Stimulated activated naive B cell treated with anti-CD40 and anti-IgM and Interleukin-4, amounts not matched to agents 10 μg/mL and 1 μg/mL and 100 μg/mL, for 72 hours (primary cell): ENCODE results near the gene ZNF581.

Experiments
- ATAC-seq, 2 donors: fragments of 150-1000 bp; cut with Tn5 transposase; replicated peaks; 2 replicates each; pipeline ENCODE4 v1.10.0; 2021; ENCODE audit warnings: moderate library complexity in 1 of 2
- DNase-seq: peaks from one replicate; pipeline ENCODE4 v3.0.0; 2021
- H3K27ac Mint-ChIP-seq: one replicate; pipeline ENCODE4 v1.8.0; 2022; ENCODE audit warnings: mild to moderate bottlenecking, mixed read lengths
- H3K27me3 Mint-ChIP-seq, 2 donors: one replicate each; pipeline ENCODE4 v1.8.0; 2022; ENCODE audit warnings: mixed read lengths in 2 of 2
- H3K36me3 Mint-ChIP-seq, 2 donors: one replicate each; pipeline ENCODE4 v1.8.0; 2022; ENCODE audit warnings: mixed read lengths in 2 of 2, mild to moderate bottlenecking in 1 of 2
- H3K4me1 Mint-ChIP-seq, 2 donors: one replicate each; pipeline ENCODE4 v1.8.0; 2022; ENCODE audit warnings: mixed read lengths in 2 of 2, mild to moderate bottlenecking in 1 of 2
- H3K4me3 Mint-ChIP-seq, 2 donors: one replicate each; pipeline ENCODE4 v1.8.0; 2022; ENCODE audit warnings: mild to moderate bottlenecking in 2 of 2, mixed read lengths in 2 of 2, moderate library complexity in 1 of 2
- H3K9me3 Mint-ChIP-seq, 2 donors: one replicate each; pipeline ENCODE4 v1.8.0; 2022; ENCODE audit warnings: mixed read lengths in 2 of 2, mild to moderate bottlenecking in 1 of 2

The ZNF581 gene

GRCh38 chr19:55632463-55632834, 11.0 kb upstream of the ZNF581 start:
- no peak overlapping the region for H3K27ac Mint-ChIP-seq
- peaks cover 31 to 49% of the 10 kb centered on the region in 2 donors for H3K4me1 Mint-ChIP-seq
- DNase-seq = peak; percentile 81
- peaks cover 0 to 4% of the 10 kb centered on the region in 2 donors for H3K27me3 Mint-ChIP-seq
- peak; percentile 53 to 60 for ATAC-seq
- H3K9me3 Mint-ChIP-seq = no peaks in the 10 kb centered on the region
- peaks cover 22 to 25% of the 10 kb centered on the region in 2 donors for H3K36me3 Mint-ChIP-seq
- H3K4me3 Mint-ChIP-seq = peak overlapping the region in 1 of 2 donors; percentile 7

- Mint-ChIP-seq H3K27ac (peak overlapping the region; percentile 90), H3K36me3 (peaks cover 26 to 37% of the 10 kb centered on the region in 2 donors), H3K27me3 (no peaks in the 10 kb centered on the region), H3K4me3 (peak overlapping the region in 1 of 2 donors; percentile 74), H3K4me1 (peaks cover 38 to 61% of the 10 kb centered on the region in 2 donors), H3K9me3 (peaks cover 0 to 2% of the 10 kb centered on the region in 2 donors)
- DNase-seq (no peak), ATAC-seq (no peak)
Observed at GRCh38 chr19:55633861-55634260, 9.6 kb upstream of the ZNF581 start.

GRCh38 chr19:55635334-55635717, 8.1 kb upstream of the ZNF581 start:
- ATAC-seq = peak; percentile 29 to 35
- peaks cover 45 to 73% of the 10 kb centered on the region in 2 donors for H3K4me1 Mint-ChIP-seq
- no peaks in the 10 kb centered on the region for H3K27me3 Mint-ChIP-seq
- peak overlapping the region; percentile 100 for H3K27ac Mint-ChIP-seq
- H3K36me3 Mint-ChIP-seq = peaks cover 34 to 49% of the 10 kb centered on the region in 2 donors
- no peak for DNase-seq
- H3K9me3 Mint-ChIP-seq = peaks cover 0 to 4% of the 10 kb centered on the region in 2 donors
- peak overlapping the region; percentile 89 to 98 for H3K4me3 Mint-ChIP-seq

GRCh38 chr19:55635856-55636440, 7.5 kb upstream of the ZNF581 start:
- Mint-ChIP-seq H3K4me3 (peak overlapping the region; percentile 89 to 98), H3K36me3 (peaks cover 37 to 52% of the 10 kb centered on the region in 2 donors), H3K4me1 (peaks cover 48 to 76% of the 10 kb centered on the region in 2 donors), H3K27ac (peak overlapping the region; percentile 100), H3K9me3 (peaks cover 0 to 4% of the 10 kb centered on the region in 2 donors), H3K27me3 (no peaks in the 10 kb centered on the region)
- ATAC-seq = no peak
- DNase-seq = no peak

- peaks cover 48 to 77% of the 10 kb centered on the region in 2 donors for H3K4me1 Mint-ChIP-seq
- DNase-seq = no peak
Observed at GRCh38 chr19:55636723-55637122, 6.7 kb upstream of the ZNF581 start.

GRCh38 chr19:55637534-55637933, 5.9 kb upstream of the ZNF581 start:
- Mint-ChIP-seq H3K27me3 (no peaks in the 10 kb centered on the region), H3K27ac (peak overlapping the region; percentile 86), H3K4me1 (peaks cover 46 to 75% of the 10 kb centered on the region in 2 donors), H3K36me3 (peaks cover 40 to 63% of the 10 kb centered on the region in 2 donors), H3K4me3 (peak overlapping the region; percentile 34 to 89), H3K9me3 (peaks cover 0 to 4% of the 10 kb centered on the region in 2 donors)
- DNase-seq = no peak
- ATAC-seq = no peak

More at GRCh38 chr19:55636723-55637122, 6.7 kb upstream of the ZNF581 start:
- Mint-ChIP-seq H3K36me3 (peaks cover 37 to 58% of the 10 kb centered on the region in 2 donors), H3K27ac (peak overlapping the region; percentile 100), H3K4me3 (peak overlapping the region; percentile 89 to 98), H3K9me3 (peaks cover 0 to 4% of the 10 kb centered on the region in 2 donors), H3K27me3 (no peaks in the 10 kb centered on the region)
- no peak for ATAC-seq

GRCh38 chr19:55638864-55639359, 4.5 kb upstream of the ZNF581 start:
- Mint-ChIP-seq H3K9me3 (peaks cover 0 to 4% of the 10 kb centered on the region in 2 donors), H3K4me1 (peaks cover 52 to 80% of the 10 kb centered on the region in 2 donors), H3K27ac (peak overlapping the region; percentile 72), H3K4me3 (peak overlapping the region; percentile 43 to 55), H3K27me3 (no peaks in the 10 kb centered on the region), H3K36me3 (peaks cover 49 to 76% of the 10 kb centered on the region in 2 donors)
- no peak for ATAC-seq
- DNase-seq = no peak

GRCh38 chr19:55640043-55640576, 3.3 kb upstream of the ZNF581 start:
- peak; percentile 69 for DNase-seq
- Mint-ChIP-seq H3K4me3 (peak overlapping the region; percentile 81 to 87), H3K4me1 (peaks cover 52 to 87% of the 10 kb centered on the region in 2 donors), H3K27me3 (no peaks in the 10 kb centered on the region), H3K9me3 (peaks cover 0 to 4% of the 10 kb centered on the region in 2 donors), H3K36me3 (peaks cover 56 to 82% of the 10 kb centered on the region in 2 donors), H3K27ac (peak overlapping the region; percentile 97)
- peak; percentile 2 to 6 for ATAC-seq

- Mint-ChIP-seq H3K9me3 (peaks cover 0 to 4% of the 10 kb centered on the region in 2 donors), H3K27ac (peak within 1 kb of the TSS; percentile 97), H3K4me1 (peaks cover 53 to 86% of the 10 kb centered on the region in 2 donors), H3K36me3 (peaks cover 52 to 82% of the 10 kb centered on the region in 2 donors), H3K4me3 (peak within 1 kb of the TSS; percentile 87 to 99), H3K27me3 (no peaks in the 10 kb centered on the region)
- ATAC-seq = peak; percentile 14 to 28
- peak; percentile 70 for DNase-seq
Observed at GRCh38 chr19:55640577-55641425, 2.6 kb upstream of the ZNF581 start, which contains the start of gene ZNF580. ZNF580 (plus strand) TSS chr19:55641002; CDS start chr19:55642509, 1,507 bp downstream.

- Mint-ChIP-seq H3K27ac (peak overlapping the region; percentile 97), H3K27me3 (no peaks in the 10 kb centered on the region), H3K4me3 (peak overlapping the region; percentile 87 to 99), H3K4me1 (peaks cover 46 to 81% of the 10 kb centered on the region in 2 donors), H3K36me3 (peaks cover 46 to 79% of the 10 kb centered on the region in 2 donors), H3K9me3 (peaks cover 0 to 4% of the 10 kb centered on the region in 2 donors)
- peak; percentile 1 to 2 for ATAC-seq
- DNase-seq = no peak
Observed at GRCh38 chr19:55641426-55642152, 1.9 kb upstream of the ZNF581 start.

- ATAC-seq (peak; percentile 23 to 27), DNase-seq (no peak)
- Mint-ChIP-seq H3K9me3 (peaks cover 0 to 4% of the 10 kb centered on the region in 2 donors), H3K4me3 (peak overlapping the region; percentile 87 to 99), H3K36me3 (peaks cover 45 to 82% of the 10 kb centered on the region in 2 donors), H3K4me1 (peaks cover 48 to 81% of the 10 kb centered on the region in 2 donors), H3K27me3 (no peaks in the 10 kb centered on the region), H3K27ac (peak overlapping the region; percentile 97)
Observed at GRCh38 chr19:55642153-55643002, 1.1 kb upstream of the ZNF581 start.

- Mint-ChIP-seq H3K27ac (peak overlapping the region; percentile 97), H3K9me3 (peaks cover 0 to 2% of the 10 kb centered on the region in 2 donors), H3K4me3 (peak overlapping the region; percentile 87 to 99), H3K4me1 (peaks cover 44 to 77% of the 10 kb centered on the region in 2 donors), H3K27me3 (no peaks in the 10 kb centered on the region), H3K36me3 (peaks cover 44 to 74% of the 10 kb centered on the region in 2 donors)
- DNase-seq (no peak), ATAC-seq (no peak)
Observed at GRCh38 chr19:55643887-55644176, 383 bp downstream of the ZNF581 start.
